GM12878 (cell line): ENCODE data around the gene MAMDC2. TPM values are rescaled to one million over a fixed set of nuclear protein-coding genes. Genes with fewer than 3 reads are reported as not detected.

Source experiments
- ATAC-seq: fragments of 200-7000 bp; cut with Tn5 transposase; 3 replicates; pipeline ENCODE4 v1.9.1; 2020; ENCODE audit warnings: mild to moderate bottlenecking, moderate library complexity
- BruUV-seq: library from RNA; stranded (reverse); fragments of 400-500 nt; replicated peaks from 2 replicates; lab custom pipeline; 2021; lab: Mats Ljungman, UMichigan
- CTCF ChIA-PET: fragments of 300-600 bp; sonication (Branson Sonifier 250); formaldehyde crosslinking; extraction: SDS; loops from one replicate; lab custom pipeline; 2021; ENCODE audit warnings: inconsistent platforms; lab: Yijun Ruan, JAX
- POLR2A ChIA-PET: fragments of 350-600 bp; formaldehyde crosslinking; extraction: SDS; loops from one replicate; lab custom pipeline; 2021; ENCODE audit warnings: inconsistent platforms; lab: Charles Lee
- RAD21 ChIA-PET: fragments of 300-600 bp; sonication (Branson Sonifier 250); formaldehyde crosslinking; loops from one replicate; lab custom pipeline; 2023; ENCODE audit warnings: antibody characterized with exemption; ENCODE audit not compliant: unreplicated experiment; lab: Charles Lee
- SMC1A ChIA-PET: fragments of 300-600 bp; sonication (Branson Sonifier 250); formaldehyde crosslinking; loops from one replicate; lab custom pipeline; 2023; ENCODE audit not compliant: unreplicated experiment, uncharacterized antibody; lab: Charles Lee
- DNase-seq: peaks from one replicate; pipeline ENCODE4 v3.0.0-alpha.2; 2011; ENCODE audit warnings: low read depth, low spot score
- FAIRE-seq: peaks from 3 replicates; lab custom pipeline; 2011; peaks lifted over from hg19 to GRCh38; lab: Jason Lieb, UNC
- H2AFZ ChIP-seq: 2 replicates; pipeline ENCODE4 v1.6.0; 2011; ENCODE audit warnings: low read depth, low read length, control low read depth; ENCODE audit not compliant: control insufficient read depth
- H3K27ac ChIP-seq: 2 replicates; pipeline ENCODE4 v1.5.1; 2011; ENCODE audit warnings: control low read depth; ENCODE audit not compliant: control insufficient read depth, insufficient read depth
- H3K27me3 ChIP-seq, 2 experiments: replicated peaks in 1 of 2; 2 replicates each; pipeline versions ENCODE4 v1.6.0 to v1.6.1; 2011; ENCODE audit warnings: low read length in 1 of 2; ENCODE audit not compliant: control insufficient read depth in 2 of 2, insufficient read depth in 2 of 2
- H3K36me3 ChIP-seq, 2 experiments: 2 replicates each; pipeline ENCODE4 v1.5.1; 2011; ENCODE audit warnings: low read length in 1 of 2; ENCODE audit not compliant: control insufficient read depth in 2 of 2, insufficient read depth in 2 of 2
- H3K4me1 ChIP-seq: 2 replicates; pipeline ENCODE4 v1.6.1; 2011; ENCODE audit warnings: mild to moderate bottlenecking, low read length, moderate library complexity, mixed read lengths; ENCODE audit not compliant: control insufficient read depth, insufficient read depth
- H3K4me2 ChIP-seq: 2 replicates; pipeline ENCODE4 v1.6.0; 2011; ENCODE audit warnings: control low read depth; ENCODE audit not compliant: control insufficient read depth, insufficient read depth
- H3K4me3 ChIP-seq: fragments of 200-600 bp; sonication (generic); 2 replicates; pipeline ENCODE4 v1.5.1; 2016
- H3K79me2 ChIP-seq: 2 replicates; pipeline ENCODE4 v1.6.0; 2011; ENCODE audit warnings: low read length; ENCODE audit not compliant: control insufficient read depth, insufficient read depth
- H3K9ac ChIP-seq: 2 replicates; pipeline ENCODE4 v1.8.0; 2011; ENCODE audit warnings: low read length, control low read depth, mixed read lengths; ENCODE audit not compliant: control insufficient read depth, insufficient read depth
- H3K9me3 ChIP-seq: replicated peaks from 3 replicates; pipeline ENCODE4 v1.5.1; 2011; ENCODE audit warnings: mild to moderate bottlenecking, low read length; ENCODE audit not compliant: control insufficient read depth, insufficient read depth
- H4K20me1 ChIP-seq: 2 replicates; pipeline ENCODE4 v1.6.0; 2011; ENCODE audit not compliant: control insufficient read depth, insufficient read depth
- ATF7 ChIP-seq: fragments of 450-650 bp; IDR thresholded peaks from 2 replicates; pipeline ENCODE4 v1.6.1; 2016; ENCODE audit warnings: low read depth, mild to moderate bottlenecking
- HDAC6 ChIP-seq: fragments of 200-600 bp; sonication (generic); IDR thresholded peaks from one replicate; pipeline ENCODE4 v1.8.0; 2017; ENCODE audit warnings: antibody characterized with exemption; ENCODE audit not compliant: unreplicated experiment
- IKZF2 ChIP-seq, 2 experiments: fragments of 450-650 bp; IDR thresholded peaks; 2 replicates each; pipeline ENCODE4 v1.6.1; 2017; ENCODE audit warnings: mild to moderate bottlenecking in 2 of 2, moderate library complexity in 2 of 2
- PRDM15 ChIP-seq: fragments of 450-650 bp; formaldehyde crosslinking; IDR thresholded peaks from 2 replicates; pipeline ENCODE4 v1.4.0; 2020; ENCODE audit warnings: mild to moderate bottlenecking, moderate library complexity
- RAD21 ChIP-seq: IDR thresholded peaks from 2 replicates; pipeline ENCODE4 v1.6.1; 2011; ENCODE audit warnings: mild to moderate bottlenecking, low read depth, low read length, moderate library complexity; ENCODE audit not compliant: insufficient read depth
- SRF ChIP-seq, 2 experiments: IDR thresholded peaks; 2 replicates each; pipeline ENCODE4 v1.6.1; 2011; ENCODE audit warnings: low read depth in 2 of 2, low read length in 2 of 2, mild to moderate bottlenecking in 1 of 2, moderate library complexity in 1 of 2
- STAT3 ChIP-seq: IDR thresholded peaks from 2 replicates; pipeline ENCODE4 v1.6.1; 2011; ENCODE audit warnings: low read depth, low read length, improper control_type of control experiment
- WGBS: methylation state at CpG from one replicate; pipeline ENCODE4 v1.1.6; 2016; ENCODE audit warnings: low lambda C conversion rate; ENCODE audit not compliant: insufficient replicate concordance, insufficient coverage; ENCODE audit errors: missing lambda C conversion rate; 5-methylcytosine and 5-hydroxymethylcytosine counted together
- in situ Hi-C: fragments of 300-500 bp; cut with MboI; formaldehyde crosslinking; loops from 9 replicates; pipeline ENCODE4 v1.14.3; 2018; ENCODE audit warnings: mixed read lengths
- intact Hi-C: fragments of 100-400 bp; cut with micrococcal nuclease; formaldehyde crosslinking; loops from one replicate; pipeline ENCODE4 v1.14.2; 2022; ENCODE audit not compliant: unreplicated experiment
- polyA plus RNA-seq, 11 experiments: library from polyadenylated mRNA; depleted of rRNA in 4 of 11; unstranded in 6 of 11; stranded (reverse) in 5 of 11; fragments of >200 nt; fragmentation: Nextera tagmentation in 4 of 11; fragmentation: Illumina TruSeq in 1 of 11; extraction: Ambion mirVana in 4 of 11; extraction: Trizol in 1 of 11; gene quantifications; 1 replicate in 1 of 11; 2 replicates in 10 of 11; pipeline versions ENCODE4 v1.2.1 to v1.2.3, GENCODE V29; 2011 to 2016; ENCODE audit warnings: inconsistent platforms in 2 of 11, missing spikeins in 2 of 11, low read depth in 1 of 11
- total RNA-seq, 4 experiments: library from RNA; depleted of rRNA in 3 of 4; stranded (reverse); fragments of >200 nt in 3 of 4; fragmentation: Illumina TruSeq in 1 of 4; extraction: Trizol in 1 of 4; gene quantifications; 2 replicates each; pipeline versions ENCODE4 v1.2.1 to v1.2.3, GENCODE V29; 2013 to 2021
- TF ChIP-seq, protein P1 (sequence below): fragments of 450-650 bp; IDR thresholded peaks from 2 replicates; pipeline ENCODE4 v1.6.1; 2018; ENCODE audit warnings: mild to moderate bottlenecking, low read depth, moderate library complexity; ENCODE audit not compliant: partially characterized antibody
- TF ChIP-seq, protein P2 (sequence below): fragments of 150-350 bp; IDR thresholded peaks from 2 replicates; pipeline ENCODE4 v1.6.1; 2016; ENCODE audit warnings: low read depth, low read length
- TF ChIP-seq, protein P3 (sequence below): IDR thresholded peaks from 2 replicates; pipeline ENCODE4 v1.6.1; 2011; ENCODE audit warnings: mild to moderate bottlenecking, low read depth, low read length, moderate library complexity; ENCODE audit not compliant: insufficient replicate concordance

MAMDC2 gene
- total and polyA plus RNA-seq, 10 of the 15 experiments (the other 5 are each of a cell fraction or from before 2014, with no cell fraction given): 0.01 to 0.09 TPM; not detected in 8

DNA sequence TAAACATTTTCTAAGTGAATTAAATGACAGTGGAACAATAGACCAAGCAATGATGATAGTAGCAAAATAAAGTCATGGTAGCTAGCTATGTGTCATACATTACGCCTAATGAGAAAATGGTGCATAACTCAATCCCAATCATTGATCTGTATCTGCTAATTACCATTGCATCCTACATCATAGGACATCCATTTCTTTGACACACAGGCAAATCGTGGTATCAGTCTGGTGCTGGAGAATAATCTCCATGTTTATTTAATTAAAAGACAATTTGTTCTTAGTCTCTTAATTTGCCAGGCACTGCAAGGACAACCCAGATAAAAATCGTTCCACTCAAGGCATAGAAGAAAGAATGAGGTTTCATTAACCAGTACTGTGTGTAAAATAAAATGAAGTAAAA, 125.6 kb downstream of the MAMDC2 start:
- in situ Hi-C loops: no loop called here
- CTCF ChIA-PET: no interaction called here
- BruUV-seq: no TSS peak
- TF ChIP-seq PRDM15 (CRISPR knock-in tag) (no peak), SRF (IDR thresholded peaks at IDR 0.05; ENCODE audit: low read depth in 2 of 2, low read length in 2 of 2) (no peak), STAT3 (no peak), RAD21 (no peak), IKZF2 (IDR thresholded peaks at IDR 0.05) (no peak), ATF7 (no peak), HDAC6 (no peak)
- TF ChIP-seq, protein P1, sequence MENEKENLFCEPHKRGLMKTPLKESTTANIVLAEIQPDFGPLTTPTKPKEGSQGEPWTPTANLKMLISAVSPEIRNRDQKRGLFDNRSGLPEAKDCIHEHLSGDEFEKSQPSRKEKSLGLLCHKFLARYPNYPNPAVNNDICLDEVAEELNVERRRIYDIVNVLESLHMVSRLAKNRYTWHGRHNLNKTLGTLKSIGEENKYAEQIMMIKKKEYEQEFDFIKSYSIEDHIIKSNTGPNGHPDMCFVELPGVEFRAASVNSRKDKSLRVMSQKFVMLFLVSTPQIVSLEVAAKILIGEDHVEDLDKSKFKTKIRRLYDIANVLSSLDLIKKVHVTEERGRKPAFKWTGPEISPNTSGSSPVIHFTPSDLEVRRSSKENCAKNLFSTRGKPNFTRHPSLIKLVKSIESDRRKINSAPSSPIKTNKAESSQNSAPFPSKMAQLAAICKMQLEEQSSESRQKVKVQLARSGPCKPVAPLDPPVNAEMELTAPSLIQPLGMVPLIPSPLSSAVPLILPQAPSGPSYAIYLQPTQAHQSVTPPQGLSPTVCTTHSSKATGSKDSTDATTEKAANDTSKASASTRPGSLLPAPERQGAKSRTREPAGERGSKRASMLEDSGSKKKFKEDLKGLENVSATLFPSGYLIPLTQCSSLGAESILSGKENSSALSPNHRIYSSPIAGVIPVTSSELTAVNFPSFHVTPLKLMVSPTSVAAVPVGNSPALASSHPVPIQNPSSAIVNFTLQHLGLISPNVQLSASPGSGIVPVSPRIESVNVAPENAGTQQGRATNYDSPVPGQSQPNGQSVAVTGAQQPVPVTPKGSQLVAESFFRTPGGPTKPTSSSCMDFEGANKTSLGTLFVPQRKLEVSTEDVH: no peak
- TF ChIP-seq, protein P2, sequence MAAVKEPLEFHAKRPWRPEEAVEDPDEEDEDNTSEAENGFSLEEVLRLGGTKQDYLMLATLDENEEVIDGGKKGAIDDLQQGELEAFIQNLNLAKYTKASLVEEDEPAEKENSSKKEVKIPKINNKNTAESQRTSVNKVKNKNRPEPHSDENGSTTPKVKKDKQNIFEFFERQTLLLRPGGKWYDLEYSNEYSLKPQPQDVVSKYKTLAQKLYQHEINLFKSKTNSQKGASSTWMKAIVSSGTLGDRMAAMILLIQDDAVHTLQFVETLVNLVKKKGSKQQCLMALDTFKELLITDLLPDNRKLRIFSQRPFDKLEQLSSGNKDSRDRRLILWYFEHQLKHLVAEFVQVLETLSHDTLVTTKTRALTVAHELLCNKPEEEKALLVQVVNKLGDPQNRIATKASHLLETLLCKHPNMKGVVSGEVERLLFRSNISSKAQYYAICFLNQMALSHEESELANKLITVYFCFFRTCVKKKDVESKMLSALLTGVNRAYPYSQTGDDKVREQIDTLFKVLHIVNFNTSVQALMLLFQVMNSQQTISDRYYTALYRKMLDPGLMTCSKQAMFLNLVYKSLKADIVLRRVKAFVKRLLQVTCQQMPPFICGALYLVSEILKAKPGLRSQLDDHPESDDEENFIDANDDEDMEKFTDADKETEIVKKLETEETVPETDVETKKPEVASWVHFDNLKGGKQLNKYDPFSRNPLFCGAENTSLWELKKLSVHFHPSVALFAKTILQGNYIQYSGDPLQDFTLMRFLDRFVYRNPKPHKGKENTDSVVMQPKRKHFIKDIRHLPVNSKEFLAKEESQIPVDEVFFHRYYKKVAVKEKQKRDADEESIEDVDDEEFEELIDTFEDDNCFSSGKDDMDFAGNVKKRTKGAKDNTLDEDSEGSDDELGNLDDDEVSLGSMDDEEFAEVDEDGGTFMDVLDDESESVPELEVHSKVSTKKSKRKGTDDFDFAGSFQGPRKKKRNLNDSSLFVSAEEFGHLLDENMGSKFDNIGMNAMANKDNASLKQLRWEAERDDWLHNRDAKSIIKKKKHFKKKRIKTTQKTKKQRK: no peak
- TF ChIP-seq, protein P3, sequence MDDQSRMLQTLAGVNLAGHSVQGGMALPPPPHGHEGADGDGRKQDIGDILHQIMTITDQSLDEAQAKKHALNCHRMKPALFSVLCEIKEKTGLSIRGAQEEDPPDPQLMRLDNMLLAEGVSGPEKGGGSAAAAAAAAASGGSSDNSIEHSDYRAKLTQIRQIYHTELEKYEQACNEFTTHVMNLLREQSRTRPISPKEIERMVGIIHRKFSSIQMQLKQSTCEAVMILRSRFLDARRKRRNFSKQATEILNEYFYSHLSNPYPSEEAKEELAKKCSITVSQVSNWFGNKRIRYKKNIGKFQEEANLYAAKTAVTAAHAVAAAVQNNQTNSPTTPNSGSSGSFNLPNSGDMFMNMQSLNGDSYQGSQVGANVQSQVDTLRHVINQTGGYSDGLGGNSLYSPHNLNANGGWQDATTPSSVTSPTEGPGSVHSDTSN: no peak
- H3K27me3 ChIP-seq: no peaks in the 10 kb centered on the region
- no peak overlapping the region for H3K4me2 ChIP-seq
- POLR2A ChIA-PET: no interaction called here
- no peaks in the 10 kb centered on the region for H3K4me1 ChIP-seq
- RAD21 ChIA-PET: no interaction called here
- no peak overlapping the region for H2AFZ ChIP-seq
- FAIRE-seq (no peak), ATAC-seq (no peak), DNase-seq (no peak)
- 3% methylated on average over 3 of the region's 3 CpGs for WGBS
- intact Hi-C loops: no loop called here
- H4K20me1 ChIP-seq: no peaks in the 10 kb centered on the region
- no peaks in the 10 kb centered on the region for H3K9me3 ChIP-seq
- no peaks in the 10 kb centered on the region for H3K79me2 ChIP-seq
- H3K27ac ChIP-seq: no peak overlapping the region
- no peaks in the 10 kb centered on the region for H3K36me3 ChIP-seq
- H3K9ac ChIP-seq: no peak overlapping the region
- SMC1A ChIA-PET: no interaction called here
- no peak overlapping the region for H3K4me3 ChIP-seq
